AG09309 (cell line): ENCODE data around the gene HSD17B1.
A peak's percentile ranks its signal among the peaks of the same experiment; 100 is the strongest.

Experiments
- DNase-seq: peaks from one replicate; pipeline ENCODE4 v3.0.0-alpha.2; 2010; ENCODE audit warnings: low read depth
- H3K4me3 ChIP-seq: 2 replicates; pipeline ENCODE4 v1.5.1; 2011; ENCODE audit warnings: mild to moderate bottlenecking, low read depth, low read length, moderate library complexity; ENCODE audit not compliant: control insufficient read depth
- TF ChIP-seq, protein P1 (sequence below): IDR thresholded peaks from 2 replicates; pipeline ENCODE4 v1.5.1; 2011; ENCODE audit warnings: mild to moderate bottlenecking, low read depth, low read length, inconsistent platforms; ENCODE audit not compliant: insufficient read depth, control insufficient read depth; ENCODE audit errors: missing control alignments

HSD17B1 gene

DNA sequence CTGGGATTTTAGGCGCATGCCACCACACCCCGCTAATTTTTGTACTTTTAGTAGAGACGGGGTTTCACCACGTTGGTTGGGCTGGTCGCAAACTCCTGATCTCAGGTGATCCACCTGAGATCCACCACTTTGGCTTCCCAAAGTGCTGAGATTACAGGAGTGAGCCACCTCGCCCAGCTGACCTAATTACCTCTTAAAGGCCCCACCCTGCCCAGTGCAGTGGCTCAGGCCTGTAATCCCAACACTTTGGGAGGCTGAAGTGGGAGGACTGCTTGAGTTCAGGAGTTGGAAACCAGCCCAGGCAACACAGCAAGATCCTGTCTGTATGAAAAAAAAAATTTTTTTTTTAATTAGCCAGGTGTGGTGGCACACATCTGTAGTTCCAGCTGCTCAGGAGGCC lies 6.4 kb downstream of the HSD17B1 start:
- H3K4me3 ChIP-seq = no peak overlapping the region
- TF ChIP-seq, protein P1, sequence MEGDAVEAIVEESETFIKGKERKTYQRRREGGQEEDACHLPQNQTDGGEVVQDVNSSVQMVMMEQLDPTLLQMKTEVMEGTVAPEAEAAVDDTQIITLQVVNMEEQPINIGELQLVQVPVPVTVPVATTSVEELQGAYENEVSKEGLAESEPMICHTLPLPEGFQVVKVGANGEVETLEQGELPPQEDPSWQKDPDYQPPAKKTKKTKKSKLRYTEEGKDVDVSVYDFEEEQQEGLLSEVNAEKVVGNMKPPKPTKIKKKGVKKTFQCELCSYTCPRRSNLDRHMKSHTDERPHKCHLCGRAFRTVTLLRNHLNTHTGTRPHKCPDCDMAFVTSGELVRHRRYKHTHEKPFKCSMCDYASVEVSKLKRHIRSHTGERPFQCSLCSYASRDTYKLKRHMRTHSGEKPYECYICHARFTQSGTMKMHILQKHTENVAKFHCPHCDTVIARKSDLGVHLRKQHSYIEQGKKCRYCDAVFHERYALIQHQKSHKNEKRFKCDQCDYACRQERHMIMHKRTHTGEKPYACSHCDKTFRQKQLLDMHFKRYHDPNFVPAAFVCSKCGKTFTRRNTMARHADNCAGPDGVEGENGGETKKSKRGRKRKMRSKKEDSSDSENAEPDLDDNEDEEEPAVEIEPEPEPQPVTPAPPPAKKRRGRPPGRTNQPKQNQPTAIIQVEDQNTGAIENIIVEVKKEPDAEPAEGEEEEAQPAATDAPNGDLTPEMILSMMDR = no peak
- no peak for DNase-seq

DNA sequence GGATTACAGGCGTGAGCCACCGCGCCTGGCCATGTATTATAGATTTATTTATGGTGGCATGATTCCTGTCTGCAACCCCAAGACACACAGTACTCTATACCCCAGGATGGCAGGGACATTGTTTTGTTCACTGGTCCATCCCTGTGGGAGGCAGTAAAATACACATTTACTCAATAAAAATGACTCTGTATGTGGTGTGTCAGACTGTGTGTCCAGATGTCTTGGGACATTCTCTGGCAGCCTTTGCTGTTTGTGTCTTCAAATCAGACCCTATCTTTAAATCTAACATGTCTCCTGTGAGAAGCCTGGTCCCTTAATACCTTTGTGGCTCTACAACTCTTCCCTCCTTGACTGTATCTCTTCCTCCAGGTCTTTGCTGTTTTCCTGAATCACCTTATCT lies 7.5 kb downstream of the HSD17B1 start:
- TF ChIP-seq, protein P1 = no peak
- no peak overlapping the region for H3K4me3 ChIP-seq
- no peak for DNase-seq

- peak; percentile 89 for DNase-seq
- TF ChIP-seq, protein P1 = no peak
- H3K4me3 ChIP-seq = peak within 1 kb of the TSS; percentile 69
These were observed 9.2 kb downstream of the HSD17B1 start, which contains the start of gene COASY for GRCh38 chr17:42561897-42562387. Gene COASY, plus strand, starts transcription at chr17:42562148. Its CDS starts 475 bp downstream, at chr17:42562623.

DNA sequence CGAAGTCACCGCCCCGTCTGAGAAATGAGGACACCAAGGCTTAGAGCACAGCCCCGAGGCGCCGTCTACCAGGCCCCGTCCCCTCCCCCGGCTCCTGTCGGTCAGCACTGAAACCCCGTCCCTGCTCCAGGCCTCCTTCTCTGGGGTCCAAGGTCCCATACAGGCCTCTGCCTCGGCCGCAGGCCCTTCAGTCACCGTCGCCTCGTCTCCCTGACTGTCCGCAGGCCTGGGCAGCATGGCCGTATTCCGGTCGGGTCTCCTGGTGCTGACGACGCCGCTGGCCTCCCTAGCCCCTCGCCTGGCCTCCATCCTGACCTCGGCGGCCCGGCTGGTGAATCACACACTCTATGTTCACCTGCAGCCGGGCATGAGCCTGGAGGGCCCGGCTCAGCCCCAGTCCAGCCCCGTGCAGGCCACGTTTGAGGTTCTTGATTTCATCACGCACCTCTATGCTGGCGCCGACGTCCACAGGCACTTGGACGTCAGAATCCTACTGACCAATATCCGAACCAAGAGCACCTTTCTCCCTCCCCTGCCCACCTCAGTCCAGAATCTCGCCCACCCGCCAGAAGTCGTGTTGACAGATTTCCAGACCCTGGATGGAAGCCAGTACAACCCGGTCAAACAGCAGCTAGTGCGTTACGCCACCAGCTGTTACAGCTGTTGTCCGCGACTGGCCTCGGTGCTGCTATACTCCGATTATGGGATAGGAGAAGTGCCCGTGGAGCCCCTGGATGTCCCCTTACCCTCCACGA lies 9.8 kb downstream of the HSD17B1 start:
- TF ChIP-seq, protein P1 = no peak
- H3K4me3 ChIP-seq = peak overlapping the region; percentile 69
- no peak for DNase-seq

- DNase-seq = no peak
- TF ChIP-seq, protein P1 = no peak
- peak overlapping the region; percentile 69 for H3K4me3 ChIP-seq
These were observed 10.4 kb downstream of the HSD17B1 start for GRCh38 chr17:42563143-42563509.

DNA sequence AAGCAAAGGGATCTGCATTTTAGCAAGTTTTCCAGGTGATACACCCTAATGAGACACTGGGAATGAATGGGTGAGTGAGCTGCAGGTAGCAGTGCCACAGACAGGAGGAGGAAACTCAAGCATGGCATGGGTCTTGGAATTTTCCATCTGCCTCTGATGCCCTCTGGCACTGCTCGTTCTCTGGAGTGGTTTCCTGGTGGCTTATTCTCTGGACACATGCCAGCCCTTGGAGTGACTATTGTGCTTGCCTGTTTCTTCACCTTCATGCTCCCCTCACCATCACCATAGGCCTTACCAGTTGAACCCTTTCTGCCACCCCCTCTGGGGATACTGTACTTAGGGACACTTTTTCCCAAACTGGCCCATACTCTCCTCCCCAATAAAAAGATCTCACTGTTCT lies 10.8 kb downstream of the HSD17B1 start:
- TF ChIP-seq, protein P1 = no peak
- peak overlapping the region; percentile 69; the same call in 1 of the 2 replicates for H3K4me3 ChIP-seq
- DNase-seq = no peak

GRCh38 chr17:42563950-42564349 lies 11.2 kb downstream of the HSD17B1 start:
- no peak for DNase-seq
- H3K4me3 ChIP-seq = no peak overlapping the region
- TF ChIP-seq, protein P1 = no peak
